Measurements from ENCODE around the gene ECE1.
A peak's percentile ranks its signal among the peaks of the same experiment; 100 is the strongest.

- TF ChIP-seq EZH2phosphoT487 (conservative IDR thresholded peaks at IDR 0.05; ENCODE audit: low read length): no peak
- TF ChIP-seq, protein P1, sequence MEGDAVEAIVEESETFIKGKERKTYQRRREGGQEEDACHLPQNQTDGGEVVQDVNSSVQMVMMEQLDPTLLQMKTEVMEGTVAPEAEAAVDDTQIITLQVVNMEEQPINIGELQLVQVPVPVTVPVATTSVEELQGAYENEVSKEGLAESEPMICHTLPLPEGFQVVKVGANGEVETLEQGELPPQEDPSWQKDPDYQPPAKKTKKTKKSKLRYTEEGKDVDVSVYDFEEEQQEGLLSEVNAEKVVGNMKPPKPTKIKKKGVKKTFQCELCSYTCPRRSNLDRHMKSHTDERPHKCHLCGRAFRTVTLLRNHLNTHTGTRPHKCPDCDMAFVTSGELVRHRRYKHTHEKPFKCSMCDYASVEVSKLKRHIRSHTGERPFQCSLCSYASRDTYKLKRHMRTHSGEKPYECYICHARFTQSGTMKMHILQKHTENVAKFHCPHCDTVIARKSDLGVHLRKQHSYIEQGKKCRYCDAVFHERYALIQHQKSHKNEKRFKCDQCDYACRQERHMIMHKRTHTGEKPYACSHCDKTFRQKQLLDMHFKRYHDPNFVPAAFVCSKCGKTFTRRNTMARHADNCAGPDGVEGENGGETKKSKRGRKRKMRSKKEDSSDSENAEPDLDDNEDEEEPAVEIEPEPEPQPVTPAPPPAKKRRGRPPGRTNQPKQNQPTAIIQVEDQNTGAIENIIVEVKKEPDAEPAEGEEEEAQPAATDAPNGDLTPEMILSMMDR (IDR thresholded peaks at IDR 0.05; ENCODE audit: insufficient read depth, low read length, poor library complexity, severe bottlenecking): peak; percentile 39
Observed at GRCh38 chr1:21334214-21335087, 44.2 kb upstream of the ECE1 start.

Data from SU-DHL-6 (cell line).